Skeletal muscle tissue (tissue), 4 donors: ENCODE data around the gene ZFYVE27. TPM values are rescaled to one million over a fixed set of nuclear protein-coding genes. Genes with fewer than 3 reads are reported as not detected.
A peak's percentile ranks its signal among the peaks of the same experiment; 100 is the strongest.

Source experiments
- H3K27ac ChIP-seq: one replicate; pipeline ENCODE4 v1.7.0; 2013; ENCODE audit warnings: mild to moderate bottlenecking, low read depth, low read length, inconsistent platforms
- H3K27me3 ChIP-seq, 3 donors: one replicate each; pipeline ENCODE4 v1.7.0; 2013; ENCODE audit warnings: low read length in 3 of 3; ENCODE audit not compliant: control insufficient read depth in 3 of 3, insufficient read depth in 3 of 3
- H3K36me3 ChIP-seq, 3 donors: one replicate each; pipeline ENCODE4 v1.7.0; 2013; ENCODE audit warnings: low read length in 3 of 3; ENCODE audit not compliant: control insufficient read depth in 3 of 3, insufficient read depth in 3 of 3
- H3K4me1 ChIP-seq, 3 donors: one replicate each; pipeline ENCODE4 v1.7.0; 2013; ENCODE audit warnings: low read length in 3 of 3, mild to moderate bottlenecking in 3 of 3; ENCODE audit not compliant: control insufficient read depth in 3 of 3, insufficient read depth in 3 of 3
- H3K4me3 ChIP-seq, 3 donors: one replicate each; pipeline ENCODE4 v1.7.0; 2013; ENCODE audit warnings: low read length in 3 of 3
- H3K9ac ChIP-seq, 3 donors: one replicate each; pipeline ENCODE4 v1.7.0; 2013; ENCODE audit warnings: low read length in 3 of 3, mild to moderate bottlenecking in 3 of 3, moderate library complexity in 2 of 3, low read depth in 1 of 3
- H3K9me3 ChIP-seq, 3 donors: one replicate each; pipeline ENCODE4 v1.7.0; 2013; ENCODE audit warnings: low read length in 3 of 3; ENCODE audit not compliant: control insufficient read depth in 3 of 3
- total RNA-seq: library from RNA; depleted of rRNA; stranded (reverse); fragments of >200 nt; gene quantifications from one replicate; pipeline ENCODE4 v1.2.3, GENCODE V29; 2014
- donor health status: Osteomylitis.

Gene ZFYVE27
- total RNA-seq, 1 donor from 2014 or later = 8.4 TPM

- Histone ChIP-seq H3K4me1 (peaks cover 7 to 15% (median 14%) of the 10 kb centered on the region in 3 donors), H3K36me3 (peaks cover 0 to 6% (median 2%) of the 10 kb centered on the region in 3 donors), H3K27me3 (peaks cover 22 to 33% (median 24%) of the 10 kb centered on the region in 3 donors), H3K4me3 (no peak overlapping the region), H3K9me3 (no peaks in the 10 kb centered on the region), H3K27ac (no peak overlapping the region), H3K9ac (no peak overlapping the region)
Observed at GRCh38 chr10:97766106-97766810, 29.3 kb downstream of the ZFYVE27 start.

GRCh38 chr10:97766996-97767924 lies 30.3 kb downstream of the ZFYVE27 start:
- H3K36me3 ChIP-seq = peaks cover 0 to under 1% (median 0%) of the 10 kb centered on the region in 3 donors
- no peak overlapping the region for H3K9ac ChIP-seq
- H3K9me3 ChIP-seq = no peaks in the 10 kb centered on the region
- no peak overlapping the region for H3K4me3 ChIP-seq
- H3K4me1 ChIP-seq = peaks cover 9 to 18% (median 16%) of the 10 kb centered on the region in 3 donors
- no peak overlapping the region for H3K27ac ChIP-seq
- peaks cover 26 to 39% (median 30%) of the 10 kb centered on the region in 3 donors for H3K27me3 ChIP-seq

GRCh38 chr10:97768322-97769315 lies 31.7 kb downstream of the ZFYVE27 start:
- Histone ChIP-seq H3K4me3 (no peak overlapping the region), H3K27ac (no peak overlapping the region), H3K9ac (no peak overlapping the region), H3K9me3 (no peaks in the 10 kb centered on the region), H3K36me3 (no peaks in the 10 kb centered on the region), H3K27me3 (peaks cover 37 to 53% (median 43%) of the 10 kb centered on the region in 3 donors), H3K4me1 (peaks cover 9 to 16% (median 11%) of the 10 kb centered on the region in 3 donors)

GRCh38 chr10:97770255-97770654 lies 33.3 kb downstream of the ZFYVE27 start:
- no peaks in the 10 kb centered on the region for H3K9me3 ChIP-seq
- peaks cover 4 to 9% (median 8%) of the 10 kb centered on the region in 3 donors for H3K4me1 ChIP-seq
- peaks cover 40 to 52% (median 52%) of the 10 kb centered on the region in 3 donors for H3K27me3 ChIP-seq
- H3K4me3 ChIP-seq = no peak overlapping the region
- no peaks in the 10 kb centered on the region for H3K36me3 ChIP-seq
- H3K27ac ChIP-seq = no peak overlapping the region
- no peak overlapping the region for H3K9ac ChIP-seq

- H3K4me3 ChIP-seq = peak overlapping the region in 2 of 3 donors; percentile 58 to 61
- H3K36me3 ChIP-seq = no peaks in the 10 kb centered on the region
- H3K4me1 ChIP-seq = peaks cover 3 to 7% (median 6%) of the 10 kb centered on the region in 3 donors
- no peaks in the 10 kb centered on the region for H3K9me3 ChIP-seq
- H3K9ac ChIP-seq = peak overlapping the region in 1 of 3 donors; percentile 40
- peaks cover 40 to 52% (median 52%) of the 10 kb centered on the region in 3 donors for H3K27me3 ChIP-seq
- no peak overlapping the region for H3K27ac ChIP-seq
Observed at GRCh38 chr10:97771055-97771891, 34.3 kb downstream of the ZFYVE27 start.

- Histone ChIP-seq H3K9me3 (no peaks in the 10 kb centered on the region), H3K4me3 (peak within 1 kb of the TSS in 2 of 3 donors; percentile 58 to 61), H3K27me3 (peaks cover 40 to 52% (median 52%) of the 10 kb centered on the region in 3 donors), H3K9ac (peak within 1 kb of the TSS in 1 of 3 donors; percentile 40), H3K36me3 (no peaks in the 10 kb centered on the region), H3K27ac (no peak within 1 kb of the TSS), H3K4me1 (peaks cover 3 to 7% (median 6%) of the 10 kb centered on the region in 3 donors)
Observed at GRCh38 chr10:97771913-97772823, 35.2 kb downstream of the ZFYVE27 start, which contains the start of gene SFRP5. SFRP5 (minus strand) TSS chr10:97771999; CDS start chr10:97771833, 166 bp downstream.

- H3K27me3 ChIP-seq = peaks cover 40 to 52% (median 52%) of the 10 kb centered on the region in 3 donors
Observed at GRCh38 chr10:97773096-97773495, 36.2 kb downstream of the ZFYVE27 start.

GRCh38 chr10:97774811-97775294 lies 37.9 kb downstream of the ZFYVE27 start:
- Histone ChIP-seq H3K27me3 (peaks cover 30 to 41% (median 36%) of the 10 kb centered on the region in 3 donors), H3K4me3 (no peak overlapping the region), H3K27ac (no peak overlapping the region), H3K9ac (no peak overlapping the region), H3K9me3 (no peaks in the 10 kb centered on the region), H3K36me3 (no peaks in the 10 kb centered on the region), H3K4me1 (peaks cover 3 to 7% (median 6%) of the 10 kb centered on the region in 3 donors)

More at GRCh38 chr10:97773096-97773495, 36.2 kb downstream of the ZFYVE27 start:
- no peak overlapping the region for H3K4me3 ChIP-seq
- H3K36me3 ChIP-seq = no peaks in the 10 kb centered on the region
- no peak overlapping the region for H3K9ac ChIP-seq
- H3K9me3 ChIP-seq = no peaks in the 10 kb centered on the region
- no peak overlapping the region for H3K27ac ChIP-seq
- H3K4me1 ChIP-seq = peaks cover 3 to 7% (median 6%) of the 10 kb centered on the region in 3 donors
